Measurements from ENCODE around the gene PTPN7.
A peak's percentile ranks its signal among the peaks of the same experiment; 100 is the strongest.

The PTPN7 gene

GRCh38 chr1:202131956-202132821 lies 28.2 kb downstream of the PTPN7 start:
- Histone ChIP-seq H3K9me3 (ENCODE audit: low read length) (no peaks in the 10 kb centered on the region), H3K27ac (ENCODE audit: low read depth, low read length) (peak overlapping the region; percentile 73), H3K4me3 (ENCODE audit: low read depth in 1 of 2, low read length in 2 of 2) (peak overlapping the region in 1 of 2 donors; percentile 35), H3K36me3 (ENCODE audit: insufficient read depth, low read length) (peaks cover 26% of the 10 kb centered on the region), H3K27me3 (ENCODE audit: control insufficient read depth in 1 of 2, insufficient read depth in 2 of 2, low read length in 2 of 2) (no peaks in the 10 kb centered on the region), H3K9ac (ENCODE audit: low read length) (peak overlapping the region; percentile 27), H3K4me1 (ENCODE audit: insufficient read depth, low read length) (peaks cover 30% of the 10 kb centered on the region)

GRCh38 chr1:202130816-202131522 lies 29.4 kb downstream of the PTPN7 start:
- Histone ChIP-seq H3K4me3 (ENCODE audit: low read depth in 1 of 2, low read length in 2 of 2) (no peak overlapping the region), H3K36me3 (ENCODE audit: insufficient read depth, low read length) (peaks cover 26% of the 10 kb centered on the region), H3K4me1 (ENCODE audit: insufficient read depth, low read length) (peaks cover 30% of the 10 kb centered on the region), H3K9ac (ENCODE audit: low read length) (no peak overlapping the region), H3K27me3 (ENCODE audit: control insufficient read depth in 1 of 2, insufficient read depth in 2 of 2, low read length in 2 of 2) (no peaks in the 10 kb centered on the region), H3K9me3 (ENCODE audit: low read length) (no peaks in the 10 kb centered on the region), H3K27ac (ENCODE audit: low read depth, low read length) (no peak overlapping the region)

- Histone ChIP-seq H3K27ac (ENCODE audit: low read depth, low read length) (no peak overlapping the region), H3K4me1 (ENCODE audit: insufficient read depth, low read length) (peaks cover 27% of the 10 kb centered on the region), H3K4me3 (ENCODE audit: low read depth in 1 of 2, low read length in 2 of 2) (no peak overlapping the region), H3K9ac (ENCODE audit: low read length) (no peak overlapping the region), H3K36me3 (ENCODE audit: insufficient read depth, low read length) (peaks cover 20% of the 10 kb centered on the region), H3K27me3 (ENCODE audit: control insufficient read depth in 1 of 2, insufficient read depth in 2 of 2, low read length in 2 of 2) (no peaks in the 10 kb centered on the region), H3K9me3 (ENCODE audit: low read length) (no peaks in the 10 kb centered on the region)
Measured at GRCh38 chr1:202130297-202130721, 30.1 kb downstream of the PTPN7 start.

- Histone ChIP-seq H3K27me3 (ENCODE audit: control insufficient read depth in 1 of 2, insufficient read depth in 2 of 2, low read length in 2 of 2) (no peaks in the 10 kb centered on the region), H3K9ac (ENCODE audit: low read length) (no peak overlapping the region), H3K9me3 (ENCODE audit: low read length) (no peaks in the 10 kb centered on the region), H3K36me3 (ENCODE audit: insufficient read depth, low read length) (peaks cover 15% of the 10 kb centered on the region), H3K27ac (ENCODE audit: low read depth, low read length) (peak overlapping the region; percentile 52), H3K4me3 (ENCODE audit: low read depth in 1 of 2, low read length in 2 of 2) (no peak overlapping the region), H3K4me1 (ENCODE audit: insufficient read depth, low read length) (peaks cover 21% of the 10 kb centered on the region)
Measured at GRCh38 chr1:202129453-202130296, 30.7 kb downstream of the PTPN7 start.

DNA sequence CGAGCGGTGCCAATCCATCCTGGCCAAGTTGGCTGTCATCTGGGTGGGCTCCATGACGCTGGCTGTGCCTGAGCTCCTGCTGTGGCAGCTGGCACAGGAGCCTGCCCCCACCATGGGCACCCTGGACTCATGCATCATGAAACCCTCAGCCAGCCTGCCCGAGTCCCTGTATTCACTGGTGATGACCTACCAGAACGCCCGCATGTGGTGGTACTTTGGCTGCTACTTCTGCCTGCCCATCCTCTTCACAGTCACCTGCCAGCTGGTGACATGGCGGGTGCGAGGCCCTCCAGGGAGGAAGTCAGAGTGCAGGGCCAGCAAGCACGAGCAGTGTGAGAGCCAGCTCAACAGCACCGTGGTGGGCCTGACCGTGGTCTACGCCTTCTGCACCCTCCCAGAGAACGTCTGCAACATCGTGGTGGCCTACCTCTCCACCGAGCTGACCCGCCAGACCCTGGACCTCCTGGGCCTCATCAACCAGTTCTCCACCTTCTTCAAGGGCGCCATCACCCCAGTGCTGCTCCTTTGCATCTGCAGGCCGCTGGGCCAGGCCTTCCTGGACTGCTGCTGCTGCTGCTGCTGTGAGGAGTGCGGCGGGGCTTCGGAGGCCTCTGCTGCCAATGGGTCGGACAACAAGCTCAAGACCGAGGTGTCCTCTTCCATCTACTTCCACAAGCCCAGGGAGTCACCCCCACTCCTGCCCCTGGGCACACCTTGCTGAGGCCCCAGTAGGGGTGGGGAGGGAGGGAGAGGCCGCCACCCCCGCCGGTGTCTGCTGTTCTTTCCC lies 32.4 kb downstream of the PTPN7 start:
- H3K27ac ChIP-seq (ENCODE audit: low read depth, low read length): no peak overlapping the region
- peaks cover 17% of the 10 kb centered on the region for H3K4me1 ChIP-seq (ENCODE audit: insufficient read depth, low read length)
- no peak overlapping the region for H3K4me3 ChIP-seq (ENCODE audit: low read depth in 1 of 2, low read length in 2 of 2)
- no peak overlapping the region for H3K9ac ChIP-seq (ENCODE audit: low read length)
- H3K27me3 ChIP-seq (ENCODE audit: control insufficient read depth in 1 of 2, insufficient read depth in 2 of 2, low read length in 2 of 2): no peaks in the 10 kb centered on the region
- peaks cover 3% of the 10 kb centered on the region for H3K36me3 ChIP-seq (ENCODE audit: insufficient read depth, low read length)
- H3K9me3 ChIP-seq (ENCODE audit: low read length): no peaks in the 10 kb centered on the region

DNA sequence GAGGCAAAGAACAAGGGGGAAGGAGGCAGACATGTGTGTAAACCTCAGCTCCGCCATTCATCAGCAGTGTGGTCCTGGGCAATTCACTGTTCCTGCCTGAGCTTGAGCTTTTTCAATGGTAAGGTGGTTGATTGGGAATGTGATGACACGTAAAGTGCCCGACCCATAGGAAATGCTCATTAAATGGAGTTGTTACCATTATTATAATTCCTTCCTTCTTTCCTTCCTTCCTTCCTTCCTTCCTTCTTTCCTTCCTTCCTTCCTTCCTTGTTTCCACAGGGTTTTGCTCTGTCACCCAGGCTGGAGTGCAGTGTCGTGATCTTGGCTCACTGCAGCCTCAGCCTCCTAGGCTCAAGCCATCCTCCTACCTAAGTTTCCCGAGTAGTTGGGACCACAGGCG lies 33.3 kb downstream of the PTPN7 start:
- Histone ChIP-seq H3K9ac (ENCODE audit: low read length) (no peak overlapping the region), H3K4me1 (ENCODE audit: insufficient read depth, low read length) (peaks cover 7% of the 10 kb centered on the region), H3K36me3 (ENCODE audit: insufficient read depth, low read length) (no peaks in the 10 kb centered on the region), H3K27ac (ENCODE audit: low read depth, low read length) (no peak overlapping the region), H3K9me3 (ENCODE audit: low read length) (no peaks in the 10 kb centered on the region), H3K4me3 (ENCODE audit: low read depth in 1 of 2, low read length in 2 of 2) (no peak overlapping the region), H3K27me3 (ENCODE audit: control insufficient read depth in 1 of 2, insufficient read depth in 2 of 2, low read length in 2 of 2) (no peaks in the 10 kb centered on the region)

GRCh38 chr1:202126426-202126825 lies 34.0 kb downstream of the PTPN7 start:
- no peaks in the 10 kb centered on the region for H3K27me3 ChIP-seq (ENCODE audit: control insufficient read depth in 1 of 2, insufficient read depth in 2 of 2, low read length in 2 of 2)
- no peak overlapping the region for H3K9ac ChIP-seq (ENCODE audit: low read length)
- no peak overlapping the region for H3K4me3 ChIP-seq (ENCODE audit: low read depth in 1 of 2, low read length in 2 of 2)
- no peaks in the 10 kb centered on the region for H3K36me3 ChIP-seq (ENCODE audit: insufficient read depth, low read length)
- H3K4me1 ChIP-seq (ENCODE audit: insufficient read depth, low read length): peaks cover under 1% of the 10 kb centered on the region
- H3K9me3 ChIP-seq (ENCODE audit: low read length): no peaks in the 10 kb centered on the region
- no peak overlapping the region for H3K27ac ChIP-seq (ENCODE audit: low read depth, low read length)

DNA sequence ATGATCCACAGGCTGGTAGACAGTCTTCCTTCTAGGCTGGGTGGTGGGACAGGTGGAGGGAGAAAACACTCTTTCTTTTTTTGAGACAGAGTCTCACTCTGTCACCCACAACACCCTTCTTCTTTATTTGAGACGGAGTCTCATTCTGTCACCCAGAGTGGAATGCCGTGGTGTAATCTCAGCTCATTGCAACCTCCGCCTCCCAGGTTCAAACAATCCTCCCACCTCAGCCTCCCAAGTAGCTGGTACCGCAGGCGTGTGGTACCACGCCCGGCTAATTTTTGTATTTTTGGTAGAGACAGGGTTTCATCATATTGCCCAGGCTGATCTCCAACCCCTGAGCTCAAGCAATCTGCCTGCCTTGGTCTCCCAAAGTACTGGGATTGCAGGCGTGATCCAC lies 34.8 kb downstream of the PTPN7 start:
- Histone ChIP-seq H3K9me3 (ENCODE audit: low read length) (no peaks in the 10 kb centered on the region), H3K36me3 (ENCODE audit: insufficient read depth, low read length) (no peaks in the 10 kb centered on the region), H3K4me3 (ENCODE audit: low read depth in 1 of 2, low read length in 2 of 2) (no peak overlapping the region), H3K9ac (ENCODE audit: low read length) (no peak overlapping the region), H3K27ac (ENCODE audit: low read depth, low read length) (no peak overlapping the region), H3K27me3 (ENCODE audit: control insufficient read depth in 1 of 2, insufficient read depth in 2 of 2, low read length in 2 of 2) (no peaks in the 10 kb centered on the region), H3K4me1 (ENCODE audit: insufficient read depth, low read length) (no peaks in the 10 kb centered on the region)

DNA sequence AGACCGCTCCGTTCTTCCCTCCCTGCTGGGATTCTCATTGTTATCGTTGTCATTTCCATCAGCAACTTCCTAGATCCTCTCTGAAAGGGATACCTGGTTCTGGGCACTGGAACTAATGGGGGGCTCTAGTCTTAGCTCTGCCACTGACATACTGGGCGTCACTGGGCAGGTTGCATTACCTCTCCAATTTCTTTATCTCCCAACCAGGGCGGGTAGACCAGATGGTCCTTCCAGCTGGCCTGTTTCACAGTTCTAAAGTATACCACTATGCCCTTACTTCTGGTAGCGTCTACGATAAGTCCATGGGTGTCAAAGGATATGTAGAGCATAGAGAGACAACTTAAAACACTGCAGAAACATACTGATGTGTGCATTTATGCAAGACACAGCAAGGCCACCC lies 36.3 kb downstream of the PTPN7 start:
- no peaks in the 10 kb centered on the region for H3K9me3 ChIP-seq (ENCODE audit: low read length)
- no peaks in the 10 kb centered on the region for H3K4me1 ChIP-seq (ENCODE audit: insufficient read depth, low read length)
- H3K36me3 ChIP-seq (ENCODE audit: insufficient read depth, low read length): no peaks in the 10 kb centered on the region
- H3K9ac ChIP-seq (ENCODE audit: low read length): no peak overlapping the region
- no peak overlapping the region for H3K4me3 ChIP-seq (ENCODE audit: low read depth in 1 of 2, low read length in 2 of 2)
- no peaks in the 10 kb centered on the region for H3K27me3 ChIP-seq (ENCODE audit: control insufficient read depth in 1 of 2, insufficient read depth in 2 of 2, low read length in 2 of 2)
- no peak overlapping the region for H3K27ac ChIP-seq (ENCODE audit: low read depth, low read length)

GRCh38 chr1:202123336-202123813 lies 37.0 kb downstream of the PTPN7 start:
- no peaks in the 10 kb centered on the region for H3K9me3 ChIP-seq (ENCODE audit: low read length)
- no peak overlapping the region for H3K9ac ChIP-seq (ENCODE audit: low read length)
- H3K27me3 ChIP-seq (ENCODE audit: control insufficient read depth in 1 of 2, insufficient read depth in 2 of 2, low read length in 2 of 2): no peaks in the 10 kb centered on the region
- no peak overlapping the region for H3K4me3 ChIP-seq (ENCODE audit: low read depth in 1 of 2, low read length in 2 of 2)
- H3K4me1 ChIP-seq (ENCODE audit: insufficient read depth, low read length): no peaks in the 10 kb centered on the region
- H3K36me3 ChIP-seq (ENCODE audit: insufficient read depth, low read length): no peaks in the 10 kb centered on the region
- H3K27ac ChIP-seq (ENCODE audit: low read depth, low read length): no peak overlapping the region

All from muscle layer of colon (tissue), 2 donors.